Measurements from ENCODE around the gene TAF4B. TPM values are rescaled to one million over a fixed set of nuclear protein-coding genes. Genes with fewer than 3 reads are reported as not detected.

Gene TAF4B
- total and polyA plus RNA-seq, 2 donors (not counting 1 experiment from before 2014, with no cell fraction given) = 10.5 to 16.1 TPM

- TF ChIP-seq CTCF (IDR thresholded peaks at IDR 0.05) (no peak), EZH2 (IDR thresholded peaks at IDR 0.05; ENCODE audit: borderline replicate concordance, insufficient read depth, low read depth, low read length, poor library complexity, severe bottlenecking) (no peak)
- Histone ChIP-seq H3K4me1 (ENCODE audit: control insufficient read depth in 2 of 2, insufficient read depth in 2 of 2, low read length in 2 of 2) (no peaks in the 10 kb centered on the region), H2AFZ (ENCODE audit: insufficient read depth, low read depth, low read length, poor library complexity, severe bottlenecking) (no peak overlapping the region), H3K4me2 (replicated peaks; ENCODE audit: low read depth, low read length, poor library complexity, severe bottlenecking) (no peak overlapping the region), H4K20me1 (ENCODE audit: control insufficient read depth, insufficient read depth, low read length, poor library complexity, severe bottlenecking) (no peaks in the 10 kb centered on the region), H3K27me3 (replicated peaks in 1 of 4; ENCODE audit: control extremely low read depth in 1 of 4, control insufficient read depth in 3 of 4, insufficient read depth in 4 of 4, low read length in 3 of 4) (no peaks in the 10 kb centered on the region), H3K27ac (ENCODE audit: low read length in 2 of 2) (no peak overlapping the region), H3K79me2 (ENCODE audit: control insufficient read depth, insufficient read depth, low read length) (no peaks in the 10 kb centered on the region), H3K36me3 (replicated peaks in 1 of 2; ENCODE audit: control extremely low read depth in 1 of 2, control insufficient read depth in 1 of 2, extremely low read depth in 1 of 2, insufficient read depth in 2 of 2, low read length in 1 of 2) (no peaks in the 10 kb centered on the region), H3K9ac (ENCODE audit: low read length) (no peak overlapping the region), H3K9me3 (ENCODE audit: control extremely low read depth in 1 of 3, control insufficient read depth in 2 of 3, insufficient read depth in 1 of 3, low read length in 2 of 3) (peaks cover 1 to 16% (median 8%) of the 10 kb centered on the region in 3 donors), H3K4me3 (ENCODE audit: control extremely low read depth in 1 of 5, extremely low read depth in 1 of 5, insufficient read depth in 1 of 5, low read depth in 2 of 5, low read length in 4 of 5) (no peak overlapping the region)
- Mint-ChIP-seq H3K9me3 (ENCODE audit: insufficient read depth) (peaks cover 22% of the 10 kb centered on the region), H3K4me1 (peaks cover 8% of the 10 kb centered on the region), H3K27ac (no peak overlapping the region), H3K4me3 (no peak overlapping the region), H3K27me3 (no peaks in the 10 kb centered on the region)
- ChIA-PET CTCF (no interaction called here), POLR2A (no interaction called here)
- intact Hi-C loops (cut with micrococcal nuclease) = no loop called here
- ATAC-seq (ENCODE audit: low read depth) (no peak), DNase-seq (no peak)
Observed at GRCh38 chr18:26350961-26351360, 124.7 kb downstream of the TAF4B start.

- Mint-ChIP-seq H3K27me3 (no peaks in the 10 kb centered on the region), H3K4me1 (peaks cover 8% of the 10 kb centered on the region), H3K9me3 (ENCODE audit: insufficient read depth) (no peaks in the 10 kb centered on the region), H3K4me3 (no peak overlapping the region), H3K27ac (no peak overlapping the region)
- WGBS (ENCODE audit: insufficient coverage) = no CpG with 5 or more reads among the region's 4 CpGs
- no peaks in the 10 kb centered on the region for H4K20me1 ChIP-seq (ENCODE audit: control insufficient read depth, insufficient read depth, low read length, poor library complexity, severe bottlenecking)
- no peak overlapping the region for H3K4me3 ChIP-seq (ENCODE audit: control extremely low read depth in 1 of 5, extremely low read depth in 1 of 5, insufficient read depth in 1 of 5, low read depth in 2 of 5, low read length in 4 of 5)
- no peak for DNase-seq
- peaks cover 3 to 16% of the 10 kb centered on the region in 2 experiments for H3K36me3 ChIP-seq (replicated peaks in 1 of 2; ENCODE audit: control extremely low read depth in 1 of 2, control insufficient read depth in 1 of 2, extremely low read depth in 1 of 2, insufficient read depth in 2 of 2, low read length in 1 of 2)
- ChIA-PET POLR2A (no interaction called here), CTCF (interaction anchor here (1.0 kb wide), 1 partner anchor 26 kb away, joined by 4 read pairs; no protein-coding TSS in a partner anchor)
- no peak for ATAC-seq (ENCODE audit: low read depth)
- no peak overlapping the region for H3K4me2 ChIP-seq (replicated peaks; ENCODE audit: low read depth, low read length, poor library complexity, severe bottlenecking)
- intact Hi-C loops (cut with micrococcal nuclease) = no loop called here
- H2AFZ ChIP-seq (ENCODE audit: insufficient read depth, low read depth, low read length, poor library complexity, severe bottlenecking) = no peak overlapping the region
- no peaks in the 10 kb centered on the region for H3K27me3 ChIP-seq (replicated peaks in 1 of 4; ENCODE audit: control extremely low read depth in 1 of 4, control insufficient read depth in 3 of 4, insufficient read depth in 4 of 4, low read length in 3 of 4)
- TF ChIP-seq CTCF (IDR thresholded peaks at IDR 0.05) (no peak), EZH2 (IDR thresholded peaks at IDR 0.05; ENCODE audit: borderline replicate concordance, insufficient read depth, low read depth, low read length, poor library complexity, severe bottlenecking) (no peak)
- no peaks in the 10 kb centered on the region for H3K79me2 ChIP-seq (ENCODE audit: control insufficient read depth, insufficient read depth, low read length)
- no peak overlapping the region for H3K9ac ChIP-seq (ENCODE audit: low read length)
- no peak overlapping the region for H3K27ac ChIP-seq (ENCODE audit: low read length in 2 of 2)
- H3K4me1 ChIP-seq (ENCODE audit: control insufficient read depth in 2 of 2, insufficient read depth in 2 of 2, low read length in 2 of 2) = no peaks in the 10 kb centered on the region
- H3K9me3 ChIP-seq (ENCODE audit: control extremely low read depth in 1 of 3, control insufficient read depth in 2 of 3, insufficient read depth in 1 of 3, low read length in 2 of 3) = peaks cover 0 to under 1% (median 0%) of the 10 kb centered on the region in 3 donors
Observed at GRCh38 chr18:26356045-26356785, 130.0 kb downstream of the TAF4B start.
